Ishikawa (cell line): ENCODE data around the gene GRK1.

Source experiments
- CREB1 ChIP-seq: IDR thresholded peaks from 2 replicates; pipeline ENCODE4 v1.6.1; 2012; ENCODE audit warnings: low read depth
- EP300 ChIP-seq: IDR thresholded peaks from 2 replicates; pipeline ENCODE4 v1.6.1; 2012; ENCODE audit warnings: borderline replicate concordance
- NFIC ChIP-seq: IDR thresholded peaks from 2 replicates; pipeline ENCODE4 v1.6.1; 2012
- RAD21 ChIP-seq: IDR thresholded peaks from 2 replicates; pipeline ENCODE4 v1.6.1; 2012; ENCODE audit warnings: low read depth
- TAF1 ChIP-seq: IDR thresholded peaks from 2 replicates; pipeline ENCODE4 v1.6.1; 2012; ENCODE audit warnings: low read depth, mild to moderate bottlenecking
- TCF12 ChIP-seq: IDR thresholded peaks from 2 replicates; pipeline ENCODE4 v1.6.1; 2012; ENCODE audit warnings: low read depth
- TEAD4 ChIP-seq: IDR thresholded peaks from 2 replicates; pipeline ENCODE4 v1.6.1; 2012
- YY1 ChIP-seq: IDR thresholded peaks from 2 replicates; pipeline ENCODE4 v1.6.1; 2012; ENCODE audit warnings: low read depth
- ZBTB7A ChIP-seq: IDR thresholded peaks from 2 replicates; pipeline ENCODE4 v1.6.1; 2012; ENCODE audit warnings: low read depth
- TF ChIP-seq, protein P1 (sequence below): IDR thresholded peaks from 2 replicates; pipeline ENCODE4 v1.6.1; 2012; ENCODE audit warnings: low read depth, mild to moderate bottlenecking

DNA sequence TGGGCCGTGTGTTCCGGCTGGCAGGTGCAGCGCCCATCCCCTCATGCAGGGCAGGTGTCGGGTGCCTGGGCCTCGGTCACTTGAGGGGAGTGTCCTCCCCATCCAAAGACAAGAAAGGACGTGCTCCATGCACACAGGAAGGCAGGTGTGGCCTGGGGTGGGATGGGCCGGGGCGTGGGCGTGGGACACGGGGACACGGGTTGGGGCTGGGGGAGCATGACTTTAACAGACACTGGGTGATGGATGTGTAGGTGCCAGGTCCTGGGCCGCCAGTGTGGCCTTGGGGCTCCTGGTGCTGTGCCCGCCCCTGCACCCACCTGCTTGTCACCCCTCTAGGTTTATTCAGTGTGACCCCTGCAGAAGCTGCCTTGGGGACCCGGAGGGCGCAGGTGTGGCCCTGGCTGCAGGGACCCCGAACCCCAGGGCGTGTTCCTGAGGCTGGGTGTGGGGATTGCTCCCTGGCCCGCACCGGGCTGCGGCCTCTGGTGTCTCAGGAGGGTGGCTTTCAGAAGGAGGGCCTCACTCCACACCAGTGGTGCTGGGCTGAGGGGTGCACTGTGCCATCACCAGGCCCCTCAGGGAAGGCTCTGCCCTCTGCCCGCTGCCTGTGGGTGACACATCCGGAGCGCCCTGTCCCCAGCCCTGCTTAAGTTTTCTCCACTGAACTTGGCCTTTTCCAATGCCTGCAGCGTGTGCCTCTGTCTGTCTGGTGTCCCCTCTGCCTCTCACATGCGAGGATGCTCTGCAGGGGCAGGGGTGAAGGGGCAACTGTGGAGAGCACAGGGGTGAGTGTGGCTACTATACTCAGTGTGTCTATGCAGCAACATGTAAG lies 97.2 kb downstream of the GRK1 start:
- no peak for TF ChIP-seq CREB1
- no peak for TF ChIP-seq YY1
- TF ChIP-seq TAF1 = no peak
- TF ChIP-seq ZBTB7A = no peak
- TF ChIP-seq, protein P1, sequence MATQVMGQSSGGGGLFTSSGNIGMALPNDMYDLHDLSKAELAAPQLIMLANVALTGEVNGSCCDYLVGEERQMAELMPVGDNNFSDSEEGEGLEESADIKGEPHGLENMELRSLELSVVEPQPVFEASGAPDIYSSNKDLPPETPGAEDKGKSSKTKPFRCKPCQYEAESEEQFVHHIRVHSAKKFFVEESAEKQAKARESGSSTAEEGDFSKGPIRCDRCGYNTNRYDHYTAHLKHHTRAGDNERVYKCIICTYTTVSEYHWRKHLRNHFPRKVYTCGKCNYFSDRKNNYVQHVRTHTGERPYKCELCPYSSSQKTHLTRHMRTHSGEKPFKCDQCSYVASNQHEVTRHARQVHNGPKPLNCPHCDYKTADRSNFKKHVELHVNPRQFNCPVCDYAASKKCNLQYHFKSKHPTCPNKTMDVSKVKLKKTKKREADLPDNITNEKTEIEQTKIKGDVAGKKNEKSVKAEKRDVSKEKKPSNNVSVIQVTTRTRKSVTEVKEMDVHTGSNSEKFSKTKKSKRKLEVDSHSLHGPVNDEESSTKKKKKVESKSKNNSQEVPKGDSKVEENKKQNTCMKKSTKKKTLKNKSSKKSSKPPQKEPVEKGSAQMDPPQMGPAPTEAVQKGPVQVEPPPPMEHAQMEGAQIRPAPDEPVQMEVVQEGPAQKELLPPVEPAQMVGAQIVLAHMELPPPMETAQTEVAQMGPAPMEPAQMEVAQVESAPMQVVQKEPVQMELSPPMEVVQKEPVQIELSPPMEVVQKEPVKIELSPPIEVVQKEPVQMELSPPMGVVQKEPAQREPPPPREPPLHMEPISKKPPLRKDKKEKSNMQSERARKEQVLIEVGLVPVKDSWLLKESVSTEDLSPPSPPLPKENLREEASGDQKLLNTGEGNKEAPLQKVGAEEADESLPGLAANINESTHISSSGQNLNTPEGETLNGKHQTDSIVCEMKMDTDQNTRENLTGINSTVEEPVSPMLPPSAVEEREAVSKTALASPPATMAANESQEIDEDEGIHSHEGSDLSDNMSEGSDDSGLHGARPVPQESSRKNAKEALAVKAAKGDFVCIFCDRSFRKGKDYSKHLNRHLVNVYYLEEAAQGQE = no peak
- TF ChIP-seq TCF12 = no peak
- no peak for TF ChIP-seq RAD21
- TF ChIP-seq EP300 = no peak
- TF ChIP-seq NFIC = no peak
- TF ChIP-seq TEAD4 = no peak
